Astrocyte (in vitro differentiated cells and primary cell): Measurements from ENCODE around the gene ZFP42. TPM values are rescaled to one million over a fixed set of nuclear protein-coding genes. Genes with fewer than 3 reads are reported as not detected.

Experiments
- DNase-seq: peaks from one replicate; pipeline ENCODE4 v3.0.0-alpha.2; 2010; ENCODE audit warnings: low read depth
- FAIRE-seq: peaks from 2 replicates; lab custom pipeline; 2011; peaks lifted over from hg19 to GRCh38; lab: Jason Lieb, UNC
- H2AFZ ChIP-seq: 2 replicates; pipeline ENCODE4 v1.6.0; 2012; ENCODE audit warnings: low read depth, low read length, inconsistent platforms
- H3K27ac ChIP-seq: 2 replicates; pipeline ENCODE4 v1.5.1; 2011; ENCODE audit warnings: low read depth, low read length, inconsistent platforms
- H3K27me3 ChIP-seq: 2 replicates; pipeline ENCODE4 v1.6.0; 2011; ENCODE audit warnings: low read length, inconsistent platforms; ENCODE audit not compliant: insufficient read depth
- H3K36me3 ChIP-seq: 2 replicates; pipeline ENCODE4 v1.5.1; 2011; ENCODE audit warnings: low read length, inconsistent platforms; ENCODE audit not compliant: insufficient read depth
- H3K4me1 ChIP-seq: 2 replicates; pipeline ENCODE4 v1.5.1; 2011; ENCODE audit warnings: low read length, inconsistent platforms; ENCODE audit not compliant: insufficient read depth
- H3K4me2 ChIP-seq: 2 replicates; pipeline ENCODE4 v1.6.0; 2012; ENCODE audit warnings: low read length, inconsistent platforms
- H3K4me3 ChIP-seq: 2 replicates; pipeline ENCODE4 v1.5.1; 2011; ENCODE audit warnings: low read depth, mild to moderate bottlenecking, low read length, inconsistent platforms; ENCODE audit not compliant: insufficient read depth
- H3K79me2 ChIP-seq: 2 replicates; pipeline ENCODE4 v1.6.0; 2012; ENCODE audit warnings: mild to moderate bottlenecking, low read length, inconsistent platforms; ENCODE audit not compliant: insufficient read depth
- H3K9ac ChIP-seq: 2 replicates; pipeline ENCODE4 v1.6.0; 2012; ENCODE audit warnings: mild to moderate bottlenecking, low read length, inconsistent platforms
- H3K9me3 ChIP-seq: 2 replicates; pipeline ENCODE4 v1.5.1; 2012; ENCODE audit warnings: low read depth, mild to moderate bottlenecking, low read length, inconsistent platforms; ENCODE audit not compliant: insufficient read depth
- H4K20me1 ChIP-seq: 2 replicates; pipeline ENCODE4 v1.6.0; 2012; ENCODE audit warnings: low read length, inconsistent platforms; ENCODE audit not compliant: insufficient read depth
- H3K27ac Mint-ChIP-seq: one replicate; pipeline ENCODE4 v1.8.0; 2021; ENCODE audit warnings: mild to moderate bottlenecking, mixed read lengths; ENCODE audit not compliant: unreplicated experiment
- H3K27me3 Mint-ChIP-seq: one replicate; pipeline ENCODE4 v1.8.0; 2021; ENCODE audit warnings: low read depth, mixed read lengths; ENCODE audit not compliant: unreplicated experiment
- H3K36me3 Mint-ChIP-seq: one replicate; pipeline ENCODE4 v1.8.0; 2021; ENCODE audit warnings: low read depth, mixed read lengths; ENCODE audit not compliant: unreplicated experiment
- H3K4me1 Mint-ChIP-seq: one replicate; pipeline ENCODE4 v1.8.0; 2021; ENCODE audit warnings: low read depth, mixed read lengths; ENCODE audit not compliant: unreplicated experiment
- H3K4me3 Mint-ChIP-seq: one replicate; pipeline ENCODE4 v1.8.0; 2021; ENCODE audit warnings: mild to moderate bottlenecking, moderate library complexity, mixed read lengths; ENCODE audit not compliant: unreplicated experiment
- H3K9me3 Mint-ChIP-seq: one replicate; pipeline ENCODE4 v1.8.0; 2021; ENCODE audit warnings: mild to moderate bottlenecking, mixed read lengths; ENCODE audit not compliant: unreplicated experiment
- CTCF ChIP-seq: IDR thresholded peaks from 2 replicates; pipeline ENCODE4 v1.5.1; 2011; ENCODE audit warnings: low read depth, mild to moderate bottlenecking, inconsistent platforms, low read length, moderate library complexity; ENCODE audit not compliant: insufficient read depth
- EZH2 ChIP-seq: IDR thresholded peaks from 2 replicates; pipeline ENCODE4 v1.6.1; 2012; ENCODE audit warnings: mild to moderate bottlenecking, low read length, inconsistent platforms; ENCODE audit not compliant: insufficient read depth
- total RNA-seq: library from RNA; stranded (reverse); gene quantifications from 2 replicates; pipeline ENCODE4 v1.2.1, GENCODE V29; 2021

Gene ZFP42
- total RNA-seq, 1 donor from 2014 or later, result 4.5 TPM

- Mint-ChIP-seq H3K36me3 (no peaks in the 10 kb centered on the region), H3K27ac (no peak overlapping the region), H3K4me1 (no peaks in the 10 kb centered on the region), H3K27me3 (no peaks in the 10 kb centered on the region), H3K4me3 (no peak overlapping the region), H3K9me3 (no peaks in the 10 kb centered on the region)
- no peaks in the 10 kb centered on the region for H3K79me2 ChIP-seq
- H4K20me1 ChIP-seq, result no peaks in the 10 kb centered on the region
- H3K27ac ChIP-seq, result no peak overlapping the region
- no peaks in the 10 kb centered on the region for H3K9me3 ChIP-seq
- no peak for DNase-seq
- H3K4me3 ChIP-seq, result no peak overlapping the region
- no peak for FAIRE-seq
- H3K4me1 ChIP-seq, result no peaks in the 10 kb centered on the region
- H3K4me2 ChIP-seq, result no peak overlapping the region
- TF ChIP-seq EZH2, result no peak
- TF ChIP-seq CTCF, result no peak
- no peaks in the 10 kb centered on the region for H3K36me3 ChIP-seq
- no peak overlapping the region for H2AFZ ChIP-seq
- H3K9ac ChIP-seq, result no peak overlapping the region
- no peaks in the 10 kb centered on the region for H3K27me3 ChIP-seq
Measured at GRCh38 chr4:187961961-187962360, 33.6 kb upstream of the ZFP42 start.

DNA sequence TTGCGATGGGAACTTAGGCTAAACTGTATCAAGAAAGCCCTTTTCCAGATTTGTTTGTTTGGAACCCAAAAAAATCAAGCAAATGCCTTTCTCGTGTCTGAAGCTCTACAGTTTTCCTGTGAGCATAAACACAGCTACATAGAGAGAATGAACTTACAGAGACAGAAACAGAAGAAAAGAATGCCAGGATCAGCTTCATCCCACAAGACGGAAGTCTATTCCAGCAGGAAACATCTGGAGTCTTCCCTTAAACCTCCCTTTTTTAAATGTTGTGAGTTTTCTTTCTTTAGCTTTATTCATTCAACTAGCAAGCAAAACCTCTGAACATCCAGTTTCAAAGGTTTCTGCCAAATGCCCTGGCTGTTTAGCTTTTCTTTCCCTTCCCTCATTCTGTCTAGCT, 32.6 kb upstream of the ZFP42 start:
- Mint-ChIP-seq H3K27me3 (no peaks in the 10 kb centered on the region), H3K9me3 (no peaks in the 10 kb centered on the region), H3K36me3 (no peaks in the 10 kb centered on the region), H3K4me3 (no peak overlapping the region), H3K27ac (no peak overlapping the region), H3K4me1 (no peaks in the 10 kb centered on the region)
- Histone ChIP-seq H3K4me1 (no peaks in the 10 kb centered on the region), H4K20me1 (no peaks in the 10 kb centered on the region), H2AFZ (no peak overlapping the region), H3K4me3 (no peak overlapping the region), H3K36me3 (no peaks in the 10 kb centered on the region), H3K4me2 (no peak overlapping the region), H3K27ac (no peak overlapping the region), H3K9ac (no peak overlapping the region), H3K79me2 (no peaks in the 10 kb centered on the region), H3K9me3 (no peaks in the 10 kb centered on the region), H3K27me3 (no peaks in the 10 kb centered on the region)
- TF ChIP-seq EZH2 (no peak), CTCF (no peak)
- FAIRE-seq, result no peak
- DNase-seq, result no peak

DNA sequence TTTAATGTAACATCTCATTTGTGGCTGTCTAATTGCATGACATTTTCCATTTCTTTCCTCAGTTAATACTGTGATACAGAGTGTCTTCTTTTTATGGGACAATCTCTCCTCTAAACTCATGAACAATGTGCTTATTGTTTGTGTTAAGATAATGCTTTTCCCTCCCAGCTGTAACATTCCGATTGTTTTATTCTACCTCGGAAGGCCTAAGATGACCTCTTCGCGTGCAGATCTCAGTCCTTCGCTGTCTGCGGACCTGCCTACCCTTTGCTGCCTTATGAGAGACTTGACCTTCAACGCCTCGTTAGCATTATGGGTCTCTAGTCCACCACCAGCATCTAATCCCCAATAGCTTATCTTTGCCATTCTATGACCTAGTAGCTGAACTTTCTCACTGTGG, 29.8 kb upstream of the ZFP42 start:
- Mint-ChIP-seq H3K27me3 (no peaks in the 10 kb centered on the region), H3K4me1 (no peaks in the 10 kb centered on the region), H3K36me3 (no peaks in the 10 kb centered on the region), H3K9me3 (no peaks in the 10 kb centered on the region), H3K4me3 (no peak overlapping the region), H3K27ac (no peak overlapping the region)
- TF ChIP-seq EZH2 (no peak), CTCF (no peak)
- Histone ChIP-seq H2AFZ (no peak overlapping the region), H3K27ac (no peak overlapping the region), H3K27me3 (no peaks in the 10 kb centered on the region), H3K9ac (no peak overlapping the region), H3K4me1 (no peaks in the 10 kb centered on the region), H3K79me2 (no peaks in the 10 kb centered on the region), H3K4me3 (no peak overlapping the region), H3K9me3 (no peaks in the 10 kb centered on the region), H3K36me3 (no peaks in the 10 kb centered on the region), H3K4me2 (no peak overlapping the region), H4K20me1 (no peaks in the 10 kb centered on the region)
- DNase-seq (no peak), FAIRE-seq (no peak)
